ENCODE measurements around the gene DUSP23. TPM values are rescaled to one million over a fixed set of nuclear protein-coding genes. Genes with fewer than 3 reads are reported as not detected.

The DUSP23 gene
- total RNA-seq, 1 donor from 2014 or later = 15.7 TPM

- DNase-seq (no peak), ATAC-seq (ENCODE audit: low read depth) (no peak)
- no peak for TF ChIP-seq CTCF (IDR thresholded peaks at IDR 0.05)
- Mint-ChIP-seq H3K4me1 (no peaks in the 10 kb centered on the region), H3K36me3 (ENCODE audit: low read depth) (no peaks in the 10 kb centered on the region), H3K27me3 (peaks cover 23% of the 10 kb centered on the region), H3K9me3 (no peaks in the 10 kb centered on the region), H3K27ac (no peak overlapping the region), H3K4me3 (no peak overlapping the region)
- CTCF ChIA-PET = no interaction called here
- POLR2A ChIA-PET = interaction anchor here (0.6 kb wide), 1 partner anchor 8 kb away, joined by 3 read pairs; no protein-coding TSS in a partner anchor
- intact Hi-C loops (cut with micrococcal nuclease) = no loop called here
Observed at GRCh38 chr1:159771127-159771895, 9.5 kb upstream of the DUSP23 start.

GRCh38 chr1:159774465-159774864 is 6.3 kb upstream of the DUSP23 start:
- Mint-ChIP-seq H3K27ac (no peak overlapping the region), H3K4me3 (no peak overlapping the region), H3K9me3 (no peaks in the 10 kb centered on the region), H3K4me1 (no peaks in the 10 kb centered on the region), H3K27me3 (peaks cover 14% of the 10 kb centered on the region), H3K36me3 (ENCODE audit: low read depth) (no peaks in the 10 kb centered on the region)
- TF ChIP-seq CTCF (IDR thresholded peaks at IDR 0.05) = no peak
- no peak for ATAC-seq (ENCODE audit: low read depth)
- DNase-seq = no peak
- ChIA-PET CTCF (no interaction called here), POLR2A (no interaction called here)
- intact Hi-C loops (cut with micrococcal nuclease) = no loop called here

- peaks cover 10% of the 10 kb centered on the region for H3K4me1 Mint-ChIP-seq
- ChIA-PET POLR2A (no interaction called here), CTCF (no interaction called here)
- peaks cover 13% of the 10 kb centered on the region for H3K27me3 Mint-ChIP-seq
- H3K4me3 Mint-ChIP-seq = no peak overlapping the region
- no peak for DNase-seq
- no peak overlapping the region for H3K27ac Mint-ChIP-seq
- intact Hi-C loops (cut with micrococcal nuclease) = no loop called here
- no peak for ATAC-seq (ENCODE audit: low read depth)
- H3K9me3 Mint-ChIP-seq = no peaks in the 10 kb centered on the region
- TF ChIP-seq CTCF (IDR thresholded peaks at IDR 0.05) = no peak
- no peaks in the 10 kb centered on the region for H3K36me3 Mint-ChIP-seq (ENCODE audit: low read depth)
Observed at GRCh38 chr1:159775716-159776115, 5.0 kb upstream of the DUSP23 start.

- Mint-ChIP-seq H3K27me3 (peaks cover 8% of the 10 kb centered on the region), H3K4me3 (no peak overlapping the region), H3K9me3 (no peaks in the 10 kb centered on the region), H3K4me1 (peaks cover 12% of the 10 kb centered on the region), H3K27ac (no peak overlapping the region), H3K36me3 (ENCODE audit: low read depth) (no peaks in the 10 kb centered on the region)
- POLR2A ChIA-PET = no interaction called here
- CTCF ChIA-PET = interaction anchor here (1.1 kb wide), 1 partner anchor 229 kb away, joined by 3 read pairs; no protein-coding TSS in a partner anchor
- intact Hi-C loops (cut with micrococcal nuclease) = no loop called here
- ATAC-seq (ENCODE audit: low read depth) = no peak
- TF ChIP-seq CTCF (IDR thresholded peaks at IDR 0.05) = no peak
- DNase-seq = no peak
Observed at GRCh38 chr1:159778266-159778665, 2.5 kb upstream of the DUSP23 start.

- Mint-ChIP-seq H3K27ac (no peak overlapping the region), H3K4me1 (peaks cover 12% of the 10 kb centered on the region), H3K36me3 (ENCODE audit: low read depth) (no peaks in the 10 kb centered on the region), H3K9me3 (no peaks in the 10 kb centered on the region), H3K4me3 (no peak overlapping the region), H3K27me3 (peaks cover 7% of the 10 kb centered on the region)
- POLR2A ChIA-PET = no interaction called here
- intact Hi-C loops (cut with micrococcal nuclease) = no loop called here
- no peak for TF ChIP-seq CTCF (IDR thresholded peaks at IDR 0.05)
- ATAC-seq (ENCODE audit: low read depth) (no peak), DNase-seq (no peak)
- CTCF ChIA-PET = interaction anchor here (0.9 to 1.2 kb wide), 2 partner anchors 10 to 20 kb away, joined by 3 read pairs; no protein-coding TSS in a partner anchor
Observed at GRCh38 chr1:159779403-159779851, 1.3 kb upstream of the DUSP23 start.

Measured in activated B cell treated with CpG ODN at 0.5 μM for 24 hours (primary cell).